GM12891 (cell line): ENCODE results near the gene RUNX1.

Experiments
- POLR2A ChIP-seq: IDR thresholded peaks from 2 replicates; pipeline ENCODE4 v1.6.1; 2011; ENCODE audit warnings: low read depth, low read length, control low read depth
- POLR2AphosphoS5 ChIP-seq: IDR thresholded peaks from 2 replicates; pipeline ENCODE4 v1.6.1; 2011; ENCODE audit warnings: low read depth, low read length, control low read depth
- SPI1 ChIP-seq: IDR thresholded peaks from 2 replicates; pipeline ENCODE4 v1.6.1; 2011; ENCODE audit warnings: low read depth, low read length, control low read depth
- TAF1 ChIP-seq: IDR thresholded peaks from 2 replicates; pipeline ENCODE4 v1.6.1; 2011; ENCODE audit warnings: low read depth, low read length, control low read depth

DNA sequence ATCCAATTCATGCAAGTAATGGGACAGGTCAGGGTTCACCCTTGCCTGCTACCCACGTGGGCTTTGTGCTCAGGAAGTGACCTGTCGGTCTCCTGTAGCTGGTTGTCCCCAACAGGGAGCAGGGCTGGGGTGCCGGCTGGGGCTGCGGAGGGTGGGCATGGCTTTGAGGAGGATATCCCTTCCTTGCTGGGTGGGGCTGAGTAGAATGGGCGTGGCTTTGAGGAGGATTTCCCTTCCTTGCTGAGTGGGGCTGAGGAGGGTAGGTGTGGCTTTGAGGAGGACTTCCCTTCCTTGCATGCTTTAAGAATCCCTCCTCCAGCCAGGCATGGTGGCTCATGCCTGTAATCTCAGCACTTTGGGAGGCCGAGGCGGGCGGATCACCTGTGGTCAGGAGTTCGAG lies 229.1 kb downstream of the RUNX1 start:
- no peak for TF ChIP-seq POLR2AphosphoS5
- no peak for TF ChIP-seq POLR2A
- TF ChIP-seq TAF1, result no peak
- TF ChIP-seq SPI1, result no peak
